HG02840 (cell line): ENCODE results near the gene ZSWIM3.
"Not testable (repeated sequence)": the region's sequence is repeated elsewhere in the genome, so short reads cannot be mapped to it uniquely, and the experiment has no call there.

Experiments used
- ATAC-seq: cut with Tn5 transposase; IDR thresholded peaks from one replicate; pipeline ENCODE4 v1.9.1; 2021; ENCODE audit warnings: mild to moderate bottlenecking, moderate library complexity, moderate number of reproducible peaks; ENCODE audit not compliant: unreplicated experiment, low FRiP score

ZSWIM3 gene

GRCh38 chr20:45888681-45889080 lies 31.3 kb downstream of the ZSWIM3 start:
- ATAC-seq, result no peak

- ATAC-seq, result peak; percentile 13
These were observed 32.9 kb downstream of the ZSWIM3 start for GRCh38 chr20:45890077-45890984.

GRCh38 chr20:45890985-45891983 lies 33.9 kb downstream of the ZSWIM3 start, which contains the start of the genes CTSA and NEURL2:
CTSA (plus strand) TSS chr20:45891335; CDS start chr20:45891569, 234 bp downstream.
NEURL2 (minus strand) TSS chr20:45891208; CDS start chr20:45890991, 217 bp downstream.
- ATAC-seq, result peak; percentile 79

GRCh38 chr20:45892049-45892825 lies 34.8 kb downstream of the ZSWIM3 start:
- ATAC-seq, result no peak

GRCh38 chr20:45892828-45893500 lies 35.5 kb downstream of the ZSWIM3 start:
- ATAC-seq, result no peak

GRCh38 chr20:45893831-45894230 lies 36.4 kb downstream of the ZSWIM3 start:
- ATAC-seq, result no peak

- ATAC-seq, result no peak
These were observed 37.4 kb downstream of the ZSWIM3 start for GRCh38 chr20:45894797-45895196.

- ATAC-seq, result no peak
These were observed 39.3 kb downstream of the ZSWIM3 start for GRCh38 chr20:45896641-45897161.

- no peak for ATAC-seq
These were observed 39.9 kb downstream of the ZSWIM3 start for GRCh38 chr20:45897289-45897688.

- ATAC-seq, result no peak
These were observed 40.3 kb downstream of the ZSWIM3 start for GRCh38 chr20:45897692-45898091.

GRCh38 chr20:45898285-45898684 lies 40.9 kb downstream of the ZSWIM3 start:
- no peak for ATAC-seq

GRCh38 chr20:45899046-45899835 lies 41.8 kb downstream of the ZSWIM3 start:
- no peak for ATAC-seq

- ATAC-seq, result not testable (repeated sequence)
These were observed 43.9 kb downstream of the ZSWIM3 start for GRCh38 chr20:45901332-45901731.

- no peak for ATAC-seq
These were observed 44.8 kb downstream of the ZSWIM3 start for GRCh38 chr20:45902199-45902701.

- ATAC-seq, result no peak
These were observed 47.4 kb downstream of the ZSWIM3 start for GRCh38 chr20:45904583-45905504.

GRCh38 chr20:45905505-45906079 lies 48.2 kb downstream of the ZSWIM3 start:
- ATAC-seq, result no peak
